ENCODE measurements around the gene CHRNA1.

- TF ChIP-seq CTCF (IDR thresholded peaks at IDR 0.05) (no peak), POLR2A (IDR thresholded peaks at IDR 0.05) (no peak)
These were observed 24.1 kb upstream of the CHRNA1 start for GRCh38 chr2:174788291-174788929.
